PC-3 (cell line): ENCODE data around the gene TGFBR3. TPM values are rescaled to one million over a fixed set of nuclear protein-coding genes. Genes with fewer than 3 reads are reported as not detected.

Source experiments
- ATAC-seq: fragments of 200-7000 bp; cut with Tn5 transposase; 2 replicates; pipeline ENCODE4 v1.9.1; 2020; ENCODE audit warnings: mild to moderate bottlenecking, moderate library complexity
- BruUV-seq: library from RNA; stranded (reverse); fragments of 400-500 nt; replicated peaks from 2 replicates; lab custom pipeline; 2021; lab: Mats Ljungman, UMichigan
- CTCF ChIA-PET: fragments of 300-600 bp; sonication (Branson Sonifier 250); formaldehyde crosslinking; loops from one replicate; lab custom pipeline; 2022; ENCODE audit warnings: antibody characterized with exemption; lab: Charles Lee
- POLR2A ChIA-PET: fragments of 300-600 bp; sonication (Branson Sonifier 250); formaldehyde crosslinking; loops from one replicate; lab custom pipeline; 2022; ENCODE audit warnings: antibody characterized with exemption; ENCODE audit not compliant: unreplicated experiment; lab: Charles Lee
- DNase-seq: peaks from one replicate; pipeline ENCODE4 v3.0.0-alpha.2; 2015
- H2AFZ ChIP-seq: fragments of 300-600 bp; sonication (generic); 2 replicates; pipeline ENCODE4 v1.6.0; 2016; ENCODE audit warnings: antibody characterized with exemption, low read length
- H3F3A ChIP-seq: fragments of 300-600 bp; sonication (generic); one replicate; pipeline ENCODE4 v1.6.0; 2017; ENCODE audit warnings: antibody characterized with exemption, low read length, control low read depth, mild to moderate bottlenecking; ENCODE audit not compliant: unreplicated experiment
- H3K27ac ChIP-seq: fragments of 300-600 bp; sonication (generic); 2 replicates; pipeline ENCODE4 v1.5.1; 2016; ENCODE audit warnings: mild to moderate bottlenecking, low read length
- H3K27me3 ChIP-seq: fragments of 300-600 bp; sonication (generic); 2 replicates; pipeline ENCODE4 v1.6.1; 2016; ENCODE audit warnings: low read length, mixed read lengths
- H3K36me3 ChIP-seq: fragments of 300-600 bp; sonication (generic); 2 replicates; pipeline ENCODE4 v1.6.1; 2016; ENCODE audit warnings: low read depth, mixed run types, low read length, mixed read lengths
- H3K4me1 ChIP-seq: fragments of 300-600 bp; sonication (generic); 2 replicates; pipeline ENCODE4 v1.5.1; 2016; ENCODE audit warnings: low read length; ENCODE audit not compliant: insufficient read depth
- H3K4me2 ChIP-seq: fragments of 300-600 bp; sonication (generic); 2 replicates; pipeline ENCODE4 v1.6.0; 2016; ENCODE audit warnings: low read length
- H3K4me3 ChIP-seq: fragments of 300-600 bp; sonication (generic); 2 replicates; pipeline ENCODE4 v1.5.1; 2016; ENCODE audit warnings: mild to moderate bottlenecking, low read length, mixed read lengths
- H3K79me2 ChIP-seq: fragments of 300-600 bp; sonication (generic); 2 replicates; pipeline ENCODE4 v1.6.1; 2017; ENCODE audit warnings: low read length, mixed read lengths
- H3K9ac ChIP-seq: fragments of 300-600 bp; sonication (generic); 2 replicates; pipeline ENCODE4 v1.6.0; 2016; ENCODE audit warnings: mild to moderate bottlenecking, low read length
- H3K9me2 ChIP-seq: fragments of 300-600 bp; sonication (generic); replicated peaks from 2 replicates; pipeline ENCODE4 v1.6.1; 2016; ENCODE audit warnings: mixed run types, low read length, mixed read lengths
- H3K9me3 ChIP-seq: fragments of 300-600 bp; sonication (generic); 2 replicates; pipeline ENCODE4 v1.6.1; 2016; ENCODE audit warnings: low read length, mixed read lengths
- H4K20me1 ChIP-seq: fragments of 300-600 bp; sonication (generic); 2 replicates; pipeline ENCODE4 v1.6.1; 2016; ENCODE audit warnings: low read length, mixed read lengths
- CTCF ChIP-seq: fragments of 300-600 bp; sonication (generic); conservative IDR thresholded peaks from 2 replicates; pipeline ENCODE4 v1.5.1; 2017; ENCODE audit warnings: antibody characterized with exemption, low read depth, mild to moderate bottlenecking, low read length
- EZH2 ChIP-seq: fragments of 300-600 bp; sonication (generic); IDR thresholded peaks from one replicate; pipeline ENCODE4 v1.6.1; 2017; ENCODE audit warnings: antibody characterized with exemption, mild to moderate bottlenecking, low read length; ENCODE audit not compliant: unreplicated experiment
- EZH2phosphoT487 ChIP-seq: fragments of 300-600 bp; sonication (generic); IDR thresholded peaks from 2 replicates; pipeline ENCODE4 v1.6.1; 2018; ENCODE audit warnings: mild to moderate bottlenecking, antibody characterized with exemption, low read length, borderline replicate concordance
- intact Hi-C: fragments of 100-400 bp; cut with micrococcal nuclease; formaldehyde crosslinking; loops from 2 replicates; pipeline ENCODE4 v1.9.0; 2023
- total RNA-seq: library from RNA; depleted of rRNA; stranded (reverse); fragments of >200 nt; gene quantifications from 2 replicates; pipeline ENCODE4 v1.2.3, GENCODE V29; 2014

Gene TGFBR3
- total RNA-seq, 1 experiment from 2014 or later, result 2.8 TPM

GRCh38 chr1:91720044-91720443 is 165.9 kb downstream of the TGFBR3 start:
- no TSS peak for BruUV-seq
- H3K4me2 ChIP-seq, result no peak overlapping the region
- H3K36me3 ChIP-seq, result no peaks in the 10 kb centered on the region
- no peaks in the 10 kb centered on the region for H3K9me2 ChIP-seq
- no peaks in the 10 kb centered on the region for H3K4me1 ChIP-seq
- ChIA-PET POLR2A (no interaction called here), CTCF (no interaction called here)
- intact Hi-C loops, result no loop called here
- no peak overlapping the region for H3K9ac ChIP-seq
- no peak for TF ChIP-seq EZH2phosphoT487
- no peak overlapping the region for H3K27ac ChIP-seq
- DNase-seq (no peak), ATAC-seq (no peak)
- H4K20me1 ChIP-seq, result no peaks in the 10 kb centered on the region
- no peaks in the 10 kb centered on the region for H3K27me3 ChIP-seq
- no peak overlapping the region for H3K4me3 ChIP-seq
- H3F3A ChIP-seq, result no peaks in the 10 kb centered on the region
- no peaks in the 10 kb centered on the region for H3K79me2 ChIP-seq
- H3K9me3 ChIP-seq, result no peaks in the 10 kb centered on the region
- no peak overlapping the region for H2AFZ ChIP-seq

GRCh38 chr1:91718877-91719276 is 167.1 kb downstream of the TGFBR3 start:
- intact Hi-C loops, result no loop called here
- POLR2A ChIA-PET, result no interaction called here
- H3F3A ChIP-seq, result no peaks in the 10 kb centered on the region
- no peak overlapping the region for H3K4me2 ChIP-seq
- no peaks in the 10 kb centered on the region for H4K20me1 ChIP-seq
- ATAC-seq, result no peak
- H3K27ac ChIP-seq, result no peak overlapping the region
- no peaks in the 10 kb centered on the region for H3K4me1 ChIP-seq
- H3K27me3 ChIP-seq, result no peaks in the 10 kb centered on the region
- no peak for DNase-seq
- no peak overlapping the region for H2AFZ ChIP-seq
- H3K9me2 ChIP-seq, result no peaks in the 10 kb centered on the region
- TF ChIP-seq CTCF, result no peak
- no peak for TF ChIP-seq EZH2
- no peak for TF ChIP-seq EZH2phosphoT487
- H3K36me3 ChIP-seq, result no peaks in the 10 kb centered on the region
- CTCF ChIA-PET, result no interaction called here
- BruUV-seq, result no TSS peak
- H3K79me2 ChIP-seq, result no peaks in the 10 kb centered on the region
- no peaks in the 10 kb centered on the region for H3K9me3 ChIP-seq
- no peak overlapping the region for H3K4me3 ChIP-seq
- H3K9ac ChIP-seq, result no peak overlapping the region

- H3K9ac ChIP-seq, result no peak overlapping the region
- no peaks in the 10 kb centered on the region for H3F3A ChIP-seq
- intact Hi-C loops, result no loop called here
- no peak overlapping the region for H3K4me2 ChIP-seq
- DNase-seq, result no peak
- CTCF ChIA-PET, result no interaction called here
- H3K36me3 ChIP-seq, result no peaks in the 10 kb centered on the region
- H4K20me1 ChIP-seq, result no peaks in the 10 kb centered on the region
- H3K27ac ChIP-seq, result no peak overlapping the region
- BruUV-seq, result no TSS peak
- no peaks in the 10 kb centered on the region for H3K4me1 ChIP-seq
- ATAC-seq, result no peak
- no peaks in the 10 kb centered on the region for H3K27me3 ChIP-seq
- H2AFZ ChIP-seq, result no peak overlapping the region
- H3K79me2 ChIP-seq, result no peaks in the 10 kb centered on the region
- POLR2A ChIA-PET, result no interaction called here
- TF ChIP-seq EZH2phosphoT487, result no peak
- TF ChIP-seq EZH2, result no peak
- no peak for TF ChIP-seq CTCF
- no peaks in the 10 kb centered on the region for H3K9me2 ChIP-seq
- no peaks in the 10 kb centered on the region for H3K9me3 ChIP-seq
- no peak overlapping the region for H3K4me3 ChIP-seq
These were observed 167.6 kb downstream of the TGFBR3 start for GRCh38 chr1:91718368-91718767.
